ENCODE results near the gene LDLRAD3. TPM values are rescaled to one million over a fixed set of nuclear protein-coding genes. Genes with fewer than 3 reads are reported as not detected.

Gene LDLRAD3
- total RNA-seq = 10 to 100 TPM; 39.7 to 50.9 (median 46.0) TPM

DNA sequence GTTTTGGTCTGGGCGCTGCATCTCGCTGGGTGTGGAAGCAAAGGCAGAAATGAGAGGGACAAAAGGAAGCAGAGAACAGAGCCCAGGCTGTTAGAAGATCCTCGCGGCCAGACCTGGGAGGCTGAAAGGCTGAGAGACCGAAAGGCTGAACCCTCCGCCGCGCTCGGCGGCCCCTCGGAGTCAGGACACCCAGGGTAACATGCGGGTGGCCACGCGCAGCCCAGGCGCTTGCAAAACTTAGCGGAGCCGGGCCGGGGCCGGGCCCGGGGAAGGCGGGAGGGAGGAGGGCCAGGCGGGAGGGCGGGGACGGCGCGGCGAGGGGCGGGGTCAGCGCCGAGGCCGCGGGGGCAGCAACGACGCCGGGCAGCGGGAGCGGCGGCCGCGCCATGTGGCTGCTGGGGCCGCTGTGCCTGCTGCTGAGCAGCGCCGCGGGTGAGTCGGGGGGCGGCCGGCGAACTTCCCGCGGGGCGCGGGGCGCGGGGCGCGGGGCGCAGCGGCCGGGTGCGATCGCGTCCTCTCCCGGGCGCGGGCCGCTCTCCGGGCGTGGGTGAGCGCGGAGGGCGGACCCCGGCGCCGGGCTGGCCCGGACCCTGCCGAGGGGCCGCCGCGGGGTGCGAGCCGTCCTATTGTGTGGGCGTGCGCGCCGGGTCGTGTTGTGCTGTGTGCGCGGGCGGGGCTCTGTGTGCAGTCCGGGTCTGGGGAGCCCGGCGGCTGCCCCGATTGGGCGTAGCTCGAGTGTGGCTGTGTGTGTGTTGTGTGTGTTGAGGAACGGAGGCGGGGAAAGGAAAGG is at the start of gene LDLRAD3:
Gene LDLRAD3 (plus strand): TSS at position 350 of the 790 bp plus-strand sequence. CDS start 37 bp downstream, at position 387.
- WGBS = 0% methylated on average over 17 of the region's 97 CpGs
- peaks cover 22% of the 10 kb centered on the region for H3K4me1 ChIP-seq
- peak within 1 kb of the TSS; percentile 88 for H3K27ac ChIP-seq
- peak; percentile 84 to 89 for DNase-seq (ENCODE audit: low spot score in 2 of 2)
- no peaks in the 10 kb centered on the region for H3K36me3 ChIP-seq
- H3K27me3 ChIP-seq = no peaks in the 10 kb centered on the region
- TF ChIP-seq POLR2AphosphoS5 (IDR thresholded peaks at IDR 0.05) (no peak), EP300 (IDR thresholded peaks at IDR 0.05) (no peak), POLR2A (IDR thresholded peaks at IDR 0.05) (no peak), CTCF (IDR thresholded peaks at IDR 0.05) (no peak)
- H3K9me3 ChIP-seq = no peaks in the 10 kb centered on the region
- H3K4me3 ChIP-seq = peak within 1 kb of the TSS; percentile 78

GRCh38 chr11:35897019-35897418 is 46.8 kb upstream of the LDLRAD3 start:
- Histone ChIP-seq H3K27me3 (no peaks in the 10 kb centered on the region), H3K9me3 (no peaks in the 10 kb centered on the region), H3K4me3 (no peak overlapping the region), H3K27ac (no peak overlapping the region), H3K36me3 (no peaks in the 10 kb centered on the region), H3K4me1 (peaks cover 4% of the 10 kb centered on the region)
- TF ChIP-seq CTCF (IDR thresholded peaks at IDR 0.05) = no peak
- no peak for TF ChIP-seq EP300 (IDR thresholded peaks at IDR 0.05)
- no peak for TF ChIP-seq POLR2AphosphoS5 (IDR thresholded peaks at IDR 0.05)
- TF ChIP-seq POLR2A (IDR thresholded peaks at IDR 0.05) = no peak
- WGBS = 79% methylated on average over 4 of the region's 4 CpGs
- DNase-seq (ENCODE audit: low spot score in 2 of 2) = no peak

DNA sequence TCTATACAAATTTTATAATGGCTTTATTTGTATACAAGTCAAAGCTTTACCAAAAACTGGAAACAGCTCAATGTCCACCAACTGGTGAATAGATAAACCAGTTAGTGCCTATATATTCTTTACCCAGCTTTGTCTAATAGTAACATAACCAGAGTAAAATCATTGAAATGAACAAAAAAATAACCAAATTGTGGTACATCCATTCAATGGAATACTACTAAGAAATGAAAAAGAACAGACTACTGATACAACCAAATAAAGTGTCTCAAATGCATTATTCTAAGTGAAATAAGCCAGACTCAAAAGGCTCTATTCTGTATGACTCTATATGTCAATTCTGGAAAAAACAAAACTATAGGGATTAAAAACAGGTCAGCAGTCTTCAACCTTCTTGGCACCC is 40.9 kb upstream of the LDLRAD3 start:
- TF ChIP-seq EP300 (IDR thresholded peaks at IDR 0.05) = no peak
- TF ChIP-seq POLR2A (IDR thresholded peaks at IDR 0.05) = no peak
- TF ChIP-seq CTCF (IDR thresholded peaks at IDR 0.05) = no peak
- TF ChIP-seq POLR2AphosphoS5 (IDR thresholded peaks at IDR 0.05) = no peak
- no peaks in the 10 kb centered on the region for H3K9me3 ChIP-seq
- H3K4me1 ChIP-seq = peaks cover 26% of the 10 kb centered on the region
- H3K4me3 ChIP-seq = no peak overlapping the region
- H3K27ac ChIP-seq = no peak overlapping the region
- no peaks in the 10 kb centered on the region for H3K27me3 ChIP-seq
- no peaks in the 10 kb centered on the region for H3K36me3 ChIP-seq
- DNase-seq (ENCODE audit: low spot score in 2 of 2) = no peak

DNA sequence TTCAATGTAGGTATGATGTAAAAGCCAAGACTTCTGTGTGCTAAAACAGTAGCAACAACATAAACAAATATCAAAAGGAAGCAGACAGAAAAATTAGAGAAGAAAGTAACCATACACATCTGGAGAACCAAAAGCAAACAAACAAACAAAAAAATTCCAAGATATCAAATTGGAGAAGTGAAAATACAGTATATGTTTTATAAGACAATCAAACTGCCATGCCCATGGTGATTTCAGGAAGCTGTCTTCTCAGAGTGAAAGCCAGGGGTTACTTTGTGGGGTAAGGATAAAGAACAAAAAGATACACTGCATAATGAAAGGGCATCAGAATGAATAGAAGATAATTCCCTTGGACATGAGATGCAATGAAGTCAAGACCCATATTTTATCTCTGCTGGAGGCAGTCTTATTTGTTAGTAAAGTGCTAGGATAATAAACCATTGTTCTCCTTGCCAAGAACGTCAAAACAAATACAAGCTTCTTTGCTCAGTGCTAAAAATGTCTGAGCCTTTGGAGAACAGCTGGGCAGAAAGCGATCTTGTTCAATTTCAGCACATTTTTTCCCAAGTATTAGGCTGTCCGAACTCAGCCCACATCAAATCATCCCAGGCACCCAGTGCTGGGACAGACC is 38.1 kb upstream of the LDLRAD3 start:
- Histone ChIP-seq H3K4me1 (peaks cover 45% of the 10 kb centered on the region), H3K36me3 (no peaks in the 10 kb centered on the region), H3K4me3 (no peak overlapping the region), H3K27ac (peak overlapping the region; percentile 89), H3K27me3 (no peaks in the 10 kb centered on the region), H3K9me3 (no peaks in the 10 kb centered on the region)
- TF ChIP-seq CTCF (IDR thresholded peaks at IDR 0.05) = no peak
- no peak for TF ChIP-seq POLR2AphosphoS5 (IDR thresholded peaks at IDR 0.05)
- TF ChIP-seq POLR2A (IDR thresholded peaks at IDR 0.05) = no peak
- TF ChIP-seq EP300 (IDR thresholded peaks at IDR 0.05) = no peak
- DNase-seq (ENCODE audit: low spot score in 2 of 2) = no peak
- WGBS = 36% methylated on average over 3 of the region's 3 CpGs

GRCh38 chr11:35906277-35906661 is 37.6 kb upstream of the LDLRAD3 start:
- TF ChIP-seq POLR2AphosphoS5 (IDR thresholded peaks at IDR 0.05) (peak in 1 of 3 donors; percentile 14), POLR2A (IDR thresholded peaks at IDR 0.05) (no peak), CTCF (IDR thresholded peaks at IDR 0.05) (no peak), EP300 (IDR thresholded peaks at IDR 0.05) (no peak)
- no peaks in the 10 kb centered on the region for H3K9me3 ChIP-seq
- no peak overlapping the region for H3K4me3 ChIP-seq
- H3K27me3 ChIP-seq = no peaks in the 10 kb centered on the region
- DNase-seq (ENCODE audit: low spot score in 2 of 2) = no peak
- H3K27ac ChIP-seq = peak overlapping the region; percentile 89
- H3K36me3 ChIP-seq = no peaks in the 10 kb centered on the region
- 61% methylated on average over 2 of the region's 2 CpGs for WGBS
- peaks cover 45% of the 10 kb centered on the region for H3K4me1 ChIP-seq

All from suprapubic skin (tissue), 4 donors.